H1 (cell line): ENCODE measurements around the gene STOML1. TPM values are rescaled to one million over a fixed set of nuclear protein-coding genes. Genes with fewer than 3 reads are reported as not detected.

Source experiments
- CTCF ChIA-PET: fragments of 300-600 bp; sonication (Branson Sonifier 250); formaldehyde crosslinking; loops from one replicate; lab custom pipeline; 2021; ENCODE audit not compliant: partially characterized antibody; lab: Charles Lee
- POLR2A ChIA-PET: fragments of 300-600 bp; sonication (Branson Sonifier 250); formaldehyde crosslinking; loops from one replicate; lab custom pipeline; 2021; ENCODE audit warnings: inconsistent platforms; ENCODE audit not compliant: partially characterized antibody; lab: Charles Lee
- DNase-seq, 2 experiments: peaks; one replicate each; pipeline versions ENCODE4 v3.0.0 to v3.0.0-alpha.2; 2010 to 2022; ENCODE audit warnings: low spot score in 2 of 2, low read depth in 1 of 2, mixed read lengths in 1 of 2
- FAIRE-seq: peaks from 2 replicates; lab custom pipeline; 2011; peaks lifted over from hg19 to GRCh38; lab: Jason Lieb, UNC
- H2AFZ ChIP-seq: 2 replicates; pipeline ENCODE4 v1.8.1; 2012; ENCODE audit warnings: low read length, inconsistent platforms
- H2AK5ac ChIP-seq: 2 replicates; pipeline ENCODE4 v1.6.1; 2013; ENCODE audit warnings: low read depth, low read length
- H2BK120ac ChIP-seq: replicated peaks from 2 replicates; pipeline ENCODE3; 2013; ENCODE audit warnings: low read depth, low read length, inconsistent platforms
- H2BK12ac ChIP-seq: 2 replicates; pipeline ENCODE4 v1.6.1; 2013; ENCODE audit warnings: low read depth, low read length
- H2BK15ac ChIP-seq: 2 replicates; pipeline ENCODE4 v1.6.1; 2013; ENCODE audit warnings: low read length
- H2BK20ac ChIP-seq: 2 replicates; pipeline ENCODE4 v1.6.1; 2013; ENCODE audit warnings: low read length
- H2BK5ac ChIP-seq: 2 replicates; pipeline ENCODE4 v1.6.1; 2013; ENCODE audit warnings: low read depth, low read length
- H3K14ac ChIP-seq: 2 replicates; pipeline ENCODE4 v1.6.1; 2013; ENCODE audit warnings: inconsistent platforms; ENCODE audit not compliant: insufficient read length
- H3K18ac ChIP-seq: 2 replicates; pipeline ENCODE4 v1.6.1; 2013; ENCODE audit warnings: low read length; ENCODE audit errors: extremely low read depth
- H3K23ac ChIP-seq: 2 replicates; pipeline ENCODE4 v1.6.1; 2013; ENCODE audit warnings: inconsistent platforms; ENCODE audit not compliant: insufficient read length
- H3K23me2 ChIP-seq: 2 replicates; pipeline ENCODE4 v1.6.1; 2013; ENCODE audit warnings: low read depth, low read length
- H3K27ac ChIP-seq: 2 replicates; pipeline ENCODE4 v1.6.1; 2011; ENCODE audit warnings: low read depth, low read length, inconsistent platforms
- H3K27me3 ChIP-seq, 4 experiments: replicated peaks in 1 of 4; 1 replicate in 1 of 4; 2 replicates in 3 of 4; pipeline versions ENCODE4 v1.6.1 to v1.8.1; 2011 to 2013; ENCODE audit warnings: low read length in 3 of 4, mild to moderate bottlenecking in 3 of 4, inconsistent platforms in 2 of 4, mixed read lengths in 2 of 4, moderate library complexity in 1 of 4; ENCODE audit not compliant: control insufficient read depth in 3 of 4, insufficient read depth in 3 of 4; ENCODE audit errors: extremely low read depth in 1 of 4
- H3K36me3 ChIP-seq, 4 experiments: 2 replicates each; pipeline versions ENCODE4 v1.6.1 to v1.8.1; 2011 to 2013; ENCODE audit warnings: mild to moderate bottlenecking in 4 of 4, low read length in 3 of 4, moderate library complexity in 2 of 4, control low read depth in 1 of 4, inconsistent platforms in 1 of 4; ENCODE audit not compliant: insufficient read depth in 4 of 4, control insufficient read depth in 2 of 4
- H3K4ac ChIP-seq: replicated peaks from 2 replicates; pipeline ENCODE3; 2013; ENCODE audit warnings: low read length, low read depth, mixed read lengths, inconsistent platforms; ENCODE audit not compliant: insufficient read length
- H3K4me1 ChIP-seq, 4 experiments: replicated peaks in 1 of 4; 1 replicate in 1 of 4; 2 replicates in 3 of 4; pipeline versions ENCODE4 v1.6.1 to v1.8.1; 2011 to 2013; ENCODE audit warnings: low read length in 3 of 4, inconsistent platforms in 2 of 4, mixed read lengths in 1 of 4; ENCODE audit not compliant: insufficient read depth in 4 of 4, control insufficient read depth in 3 of 4
- H3K4me2 ChIP-seq, 2 experiments: 2 replicates each; pipeline versions ENCODE4 v1.6.1 to v1.8.1; 2011 to 2013; ENCODE audit warnings: low read depth in 2 of 2, low read length in 2 of 2, control low read depth in 1 of 2, inconsistent platforms in 1 of 2, mild to moderate bottlenecking in 1 of 2; ENCODE audit not compliant: insufficient read depth in 1 of 2
- H3K4me3 ChIP-seq, 4 experiments: fragments of 200-600, 300-600 bp in 1 of 4; sonication (generic), shearing (Covaris generic), sonication (Bioruptor Twin) in 1 of 4; 2 replicates each; pipeline versions ENCODE4 v1.5.1 to v1.8.1; 2011 to 2016; ENCODE audit warnings: low read length in 4 of 4, low read depth in 3 of 4, control low read depth in 2 of 4, inconsistent platforms in 2 of 4, mild to moderate bottlenecking in 2 of 4, mixed read lengths in 1 of 4, moderate library complexity in 1 of 4; ENCODE audit not compliant: insufficient read depth in 2 of 4; ENCODE audit errors: extremely low read depth in 1 of 4
- H3K56ac ChIP-seq: replicated peaks from 2 replicates; pipeline ENCODE3; 2013; ENCODE audit warnings: low read depth, mild to moderate bottlenecking, mixed read lengths, low read length, inconsistent platforms; ENCODE audit not compliant: insufficient read length
- H3K79me1 ChIP-seq: 2 replicates; pipeline ENCODE4 v1.6.1; 2013; ENCODE audit warnings: low read depth, low read length, control low read depth
- H3K79me2 ChIP-seq, 2 experiments: 2 replicates each; pipeline versions ENCODE4 v1.6.1 to v1.8.1; 2012 to 2013; ENCODE audit warnings: low read length in 2 of 2, mild to moderate bottlenecking in 2 of 2, inconsistent platforms in 1 of 2; ENCODE audit not compliant: insufficient read depth in 2 of 2, control insufficient read depth in 1 of 2
- H3K9ac ChIP-seq, 4 experiments: replicated peaks in 1 of 4; 1 replicate in 1 of 4; 2 replicates in 3 of 4; pipeline versions ENCODE4 v1.6.1 to v1.8.1; 2011 to 2013; ENCODE audit warnings: low read depth in 3 of 4, low read length in 3 of 4, control low read depth in 2 of 4, mild to moderate bottlenecking in 2 of 4, moderate library complexity in 2 of 4, inconsistent platforms in 1 of 4; ENCODE audit errors: extremely low read depth in 1 of 4
- H3K9me3 ChIP-seq, 2 experiments: 2 replicates each; pipeline versions ENCODE4 v1.6.1 to v1.8.1; 2012 to 2013; ENCODE audit warnings: mild to moderate bottlenecking in 2 of 2, moderate library complexity in 2 of 2, control low read depth in 1 of 2, inconsistent platforms in 1 of 2, low read depth in 1 of 2, low read length in 1 of 2, mixed read lengths in 1 of 2; ENCODE audit not compliant: insufficient read depth in 2 of 2
- H4K20me1 ChIP-seq, 2 experiments: replicated peaks in 1 of 2; 2 replicates each; pipeline versions ENCODE3 to v1.8.1; 2011 to 2013; ENCODE audit warnings: inconsistent platforms in 2 of 2, low read length in 2 of 2, mild to moderate bottlenecking in 1 of 2; ENCODE audit not compliant: insufficient read depth in 2 of 2, control insufficient read depth in 1 of 2
- H4K5ac ChIP-seq: 2 replicates; pipeline ENCODE4 v1.6.1; 2013; ENCODE audit warnings: low read length, low read depth, mixed read lengths, inconsistent platforms; ENCODE audit not compliant: insufficient read length
- H4K8ac ChIP-seq: 2 replicates; pipeline ENCODE4 v1.8.0; 2013; ENCODE audit warnings: mild to moderate bottlenecking, moderate library complexity, low read length, inconsistent platforms; ENCODE audit not compliant: insufficient read depth; ENCODE audit errors: extremely low read depth
- H4K91ac ChIP-seq: replicated peaks from 2 replicates; pipeline ENCODE3; 2013; ENCODE audit warnings: low read length, mixed read lengths, inconsistent platforms; ENCODE audit not compliant: insufficient read length
- SRF ChIP-seq: IDR thresholded peaks from 2 replicates; pipeline ENCODE4 v1.6.1; 2011; ENCODE audit warnings: mild to moderate bottlenecking, low read depth, low read length, moderate library complexity
- ZNF274 ChIP-seq: IDR thresholded peaks from 2 replicates; pipeline ENCODE4 v1.7.0; 2012; ENCODE audit warnings: low read length, borderline replicate concordance; ENCODE audit errors: extremely low read depth
- WGBS, 2 experiments: shearing (Covaris generic) in 1 of 2; methylation state at CpG; one replicate each; pipeline versions ENCODE4 v1.1.6 to v1.1.7; 2013 to 2015; ENCODE audit warnings: low lambda C conversion rate in 2 of 2, mixed read lengths in 2 of 2, inconsistent platforms in 1 of 2, low coverage in 1 of 2, missing lambda C conversion rate in 1 of 2; ENCODE audit not compliant: insufficient replicate concordance in 2 of 2, insufficient coverage in 1 of 2, insufficient read length in 1 of 2; ENCODE audit errors: extremely low coverage in 1 of 2, missing lambda C conversion rate in 1 of 2; 5-methylcytosine and 5-hydroxymethylcytosine counted together
- polyA plus RNA-seq, 7 experiments: library from polyadenylated mRNA; depleted of rRNA in 3 of 7; stranded (reverse) in 5 of 7; unstranded in 2 of 7; fragments of >200 nt in 5 of 7; fragments of 200-250 nt in 2 of 7; gene quantifications; 1 replicate in 5 of 7; 2 replicates in 1 of 7; 4 replicates in 1 of 7; pipeline versions ENCODE4 v1.2.1 to v1.2.3, GENCODE V29; 2011 to 2013; ENCODE audit warnings: missing spikeins in 2 of 7, mixed read lengths in 2 of 7
- total RNA-seq: library from RNA; stranded (reverse); fragmentation: NEBNext Ultra II Directional; extraction: Animal tissue kit (Norgen Biotek cat#: 25700); gene quantifications from 2 replicates; pipeline ENCODE4 v1.2.1, GENCODE V29; 2021
- TF ChIP-seq, protein P1 (sequence below): IDR thresholded peaks from 2 replicates; pipeline ENCODE4 v1.6.1; 2011; ENCODE audit warnings: low read length, improper control_type of control experiment

The STOML1 gene
- total and polyA plus RNA-seq, 2 of the 8 experiments (the other 6 are each of a cell fraction or from before 2014, with no cell fraction given): 2.6 to 3.2 TPM

DNA sequence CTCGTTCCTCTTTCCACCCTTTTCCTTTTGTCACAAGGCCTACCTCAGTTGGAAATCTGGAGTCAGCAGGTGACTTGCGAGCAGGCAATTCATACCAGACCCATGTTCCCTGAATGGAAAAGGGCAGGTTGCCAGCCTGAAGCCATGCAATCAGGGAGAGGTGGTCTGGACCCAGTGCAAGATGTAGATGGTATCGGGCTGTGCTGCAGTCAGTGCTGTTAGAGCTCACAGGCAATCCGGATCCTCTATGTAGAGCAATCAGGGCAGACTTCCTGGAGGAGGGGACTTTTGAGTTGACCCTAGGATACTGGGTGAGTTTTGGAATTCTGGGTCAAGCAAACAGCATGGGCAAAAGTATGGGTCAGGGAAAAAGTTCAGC, 47.0 kb downstream of the STOML1 start:
- Histone ChIP-seq H4K5ac (no peak overlapping the region), H3K36me3 (no peaks in the 10 kb centered on the region), H3K4me3 (no peak overlapping the region), H3K79me1 (no peaks in the 10 kb centered on the region), H3K4me2 (no peak overlapping the region), H3K4me1 (no peaks in the 10 kb centered on the region; a peak in 1 of 7 replicates), H2AK5ac (no peak overlapping the region), H3K56ac (no peak overlapping the region), H3K27me3 (no peaks in the 10 kb centered on the region), H2BK12ac (no peak overlapping the region), H3K27ac (no peak overlapping the region), H4K8ac (no peak overlapping the region), H4K91ac (peak overlapping the region; percentile 17), H3K23ac (no peak overlapping the region), H2AFZ (no peak overlapping the region), H3K9me3 (no peaks in the 10 kb centered on the region), H2BK15ac (0 out of 2 replicates have a peak overlapping the region, but pooled peaks have one; percentile 29), H3K79me2 (no peaks in the 10 kb centered on the region), H3K9ac (no peak overlapping the region; a peak in 2 of 7 replicates), H3K23me2 (no peaks in the 10 kb centered on the region), H3K14ac (no peak overlapping the region)
- ChIA-PET POLR2A (no interaction called here), CTCF (interaction anchor here (0.5 to 1.4 kb wide), 4 partner anchors 10 to 511 kb away, joined by 3 to 7 read pairs (median 4); no protein-coding TSS in a partner anchor)
- WGBS, 2 experiments: 87% methylated on average over 4 of the region's 4 CpGs; no CpG with 5 or more reads in 1 of the 2 experiments
- no peak for FAIRE-seq
- no peak for TF ChIP-seq SRF
- TF ChIP-seq, protein P1, sequence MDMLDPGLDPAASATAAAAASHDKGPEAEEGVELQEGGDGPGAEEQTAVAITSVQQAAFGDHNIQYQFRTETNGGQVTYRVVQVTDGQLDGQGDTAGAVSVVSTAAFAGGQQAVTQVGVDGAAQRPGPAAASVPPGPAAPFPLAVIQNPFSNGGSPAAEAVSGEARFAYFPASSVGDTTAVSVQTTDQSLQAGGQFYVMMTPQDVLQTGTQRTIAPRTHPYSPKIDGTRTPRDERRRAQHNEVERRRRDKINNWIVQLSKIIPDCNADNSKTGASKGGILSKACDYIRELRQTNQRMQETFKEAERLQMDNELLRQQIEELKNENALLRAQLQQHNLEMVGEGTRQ: no peak
- no peak for TF ChIP-seq ZNF274
- TF ChIP-seq, all 59 proteins: peak for 0
- no peak for DNase-seq
- no peak overlapping the region for H3K4ac ChIP-seq
- no peak overlapping the region for H2BK20ac ChIP-seq
- H3K18ac ChIP-seq: no peak overlapping the region
- H4K20me1 ChIP-seq: peaks cover 0 to 2% of the 10 kb centered on the region in 2 experiments
- H2BK5ac ChIP-seq: no peak overlapping the region
- no peak overlapping the region for H2BK120ac ChIP-seq
